B cell (primary cell): ENCODE data around the gene OR4A16. TPM values are rescaled to one million over a fixed set of nuclear protein-coding genes. Genes with fewer than 3 reads are reported as not detected.

ENCODE experiments used
- ATAC-seq: fragments of 200-7000 bp; cut with Tn5 transposase; one replicate; pipeline ENCODE4 v1.10.0; 2021; ENCODE audit warnings: low read depth, mild to moderate bottlenecking, moderate number of reproducible peaks, moderate library complexity
- CTCF ChIA-PET: fragments of 350-600 bp; sonication (Branson Sonifier 250); formaldehyde crosslinking; loops from one replicate; lab custom pipeline; 2021; ENCODE audit warnings: antibody characterized with exemption, inconsistent platforms; lab: Charles Lee
- POLR2A ChIA-PET: fragments of 350-600 bp; sonication (Branson Sonifier 250); formaldehyde crosslinking; loops from one replicate; lab custom pipeline; 2021; ENCODE audit warnings: antibody characterized with exemption; lab: Charles Lee
- DNase-seq: peaks from one replicate; pipeline ENCODE4 v3.0.0; 2013
- H2AFZ ChIP-seq: 2 replicates; pipeline ENCODE4 v1.6.1; 2012; ENCODE audit warnings: mild to moderate bottlenecking, low read depth, low read length; ENCODE audit not compliant: insufficient read depth, poor library complexity, severe bottlenecking
- H3K27ac ChIP-seq, 2 donors: 1 replicate in 1 of 2; 2 replicates in 1 of 2; pipeline ENCODE4 v1.5.1; 2012 to 2013; ENCODE audit warnings: low read length in 2 of 2, mild to moderate bottlenecking in 2 of 2, moderate library complexity in 1 of 2
- H3K27me3 ChIP-seq, 4 experiments: fragments of 200-600 bp in 1 of 4; sonication (generic) in 1 of 4; replicated peaks in 1 of 4; 1 replicate in 2 of 4; 2 replicates in 2 of 4; pipeline versions ENCODE4 v1.6.1 to v1.7.0; 2013 to 2016; ENCODE audit warnings: low read length in 3 of 4, mild to moderate bottlenecking in 2 of 4, mixed read lengths in 1 of 4, moderate library complexity in 1 of 4; ENCODE audit not compliant: insufficient read depth in 4 of 4, control insufficient read depth in 3 of 4; ENCODE audit errors: control extremely low read depth in 1 of 4
- H3K36me3 ChIP-seq, 2 experiments: replicated peaks in 1 of 2; 1 replicate in 1 of 2; 2 replicates in 1 of 2; pipeline versions ENCODE4 v1.6.1 to v1.7.1; 2013; ENCODE audit warnings: low read length in 1 of 2; ENCODE audit not compliant: insufficient read depth in 2 of 2, control insufficient read depth in 1 of 2; ENCODE audit errors: control extremely low read depth in 1 of 2, extremely low read depth in 1 of 2
- H3K4me1 ChIP-seq, 2 donors: fragments of 200-600 bp in 1 of 2; sonication (generic) in 1 of 2; 1 replicate in 1 of 2; 2 replicates in 1 of 2; pipeline versions ENCODE4 v1.5.1 to v1.6.1; 2013 to 2017; ENCODE audit warnings: low read length in 2 of 2; ENCODE audit not compliant: control insufficient read depth in 2 of 2, insufficient read depth in 2 of 2
- H3K4me2 ChIP-seq: replicated peaks from 2 replicates; pipeline ENCODE3; 2012; ENCODE audit warnings: mild to moderate bottlenecking, low read depth, low read length; ENCODE audit not compliant: poor library complexity, severe bottlenecking
- H3K4me3 ChIP-seq, 5 experiments: fragments of 200-600 bp in 1 of 5; sonication (generic) in 1 of 5; 1 replicate in 3 of 5; 2 replicates in 2 of 5; pipeline versions ENCODE4 v1.5.1 to v1.7.0; 2011 to 2016; ENCODE audit warnings: low read length in 4 of 5, mild to moderate bottlenecking in 4 of 5, low read depth in 2 of 5, control low read depth in 1 of 5, moderate library complexity in 1 of 5; ENCODE audit not compliant: insufficient read depth in 1 of 5; ENCODE audit errors: control extremely low read depth in 1 of 5, extremely low read depth in 1 of 5
- H3K79me2 ChIP-seq: fragments of 200-600 bp; sonication (generic); one replicate; pipeline ENCODE4 v1.6.0; 2016; ENCODE audit warnings: low read length; ENCODE audit not compliant: control insufficient read depth, insufficient read depth
- H3K9ac ChIP-seq: fragments of 200-600 bp; sonication (generic); 2 replicates; pipeline ENCODE4 v1.6.1; 2017; ENCODE audit warnings: mild to moderate bottlenecking, low read length, moderate library complexity
- H3K9me3 ChIP-seq, 3 donors: one replicate each; pipeline versions ENCODE4 v1.6.1 to v1.7.1; 2013; ENCODE audit warnings: low read length in 2 of 3; ENCODE audit not compliant: control insufficient read depth in 2 of 3, insufficient read depth in 1 of 3; ENCODE audit errors: control extremely low read depth in 1 of 3
- H4K20me1 ChIP-seq: 2 replicates; pipeline ENCODE4 v1.6.0; 2012; ENCODE audit warnings: mild to moderate bottlenecking, low read length; ENCODE audit not compliant: insufficient read depth, control insufficient read depth, poor library complexity, severe bottlenecking
- H3K27ac Mint-ChIP-seq: one replicate; pipeline ENCODE4 v1.8.0; 2021; ENCODE audit warnings: mixed read lengths
- H3K27me3 Mint-ChIP-seq: one replicate; pipeline ENCODE4 v1.8.0; 2021; ENCODE audit warnings: mixed read lengths
- H3K4me1 Mint-ChIP-seq: one replicate; pipeline ENCODE4 v1.8.0; 2021; ENCODE audit warnings: mixed read lengths
- H3K4me3 Mint-ChIP-seq: one replicate; pipeline ENCODE4 v1.8.0; 2021; ENCODE audit warnings: mixed read lengths
- H3K9me3 Mint-ChIP-seq: one replicate; pipeline ENCODE4 v1.8.0; 2022; ENCODE audit warnings: mixed read lengths; ENCODE audit not compliant: insufficient read depth
- EZH2 ChIP-seq: IDR thresholded peaks from 2 replicates; pipeline ENCODE4 v1.6.1; 2012; ENCODE audit warnings: borderline replicate concordance, low read depth, mild to moderate bottlenecking, moderate library complexity, low read length; ENCODE audit not compliant: insufficient read depth, poor library complexity, severe bottlenecking
- WGBS: methylation state at CpG from one replicate; pipeline ENCODE4 v1.1.5; 2013; ENCODE audit warnings: missing lambda C conversion rate; ENCODE audit not compliant: insufficient coverage; 5-methylcytosine and 5-hydroxymethylcytosine counted together
- intact Hi-C: fragments of 100-400 bp; cut with micrococcal nuclease; formaldehyde crosslinking; loops from one replicate; pipeline ENCODE4 v1.10.0; 2022
- polyA plus RNA-seq: library from polyadenylated mRNA; depleted of rRNA; stranded (reverse); fragments of >200 nt; gene quantifications from 2 replicates; pipeline ENCODE4 v1.2.3, GENCODE V29; 2012
- total RNA-seq, 2 donors: library from RNA; stranded (reverse); fragments of 120-200 nt in 1 of 2; gene quantifications; 1 replicate in 1 of 2; 2 replicates in 1 of 2; pipeline versions ENCODE4 v1.2.3 to v1.2.4, GENCODE V29; 2013 to 2022
- TF ChIP-seq, protein P1 (sequence below): fragments of 200-600 bp; IDR thresholded peaks from one replicate; pipeline ENCODE4 v1.8.0; 2022; ENCODE audit warnings: antibody characterized with exemption, mild to moderate bottlenecking

OR4A16 gene
- total and polyA plus RNA-seq, 2 donors (not counting 1 experiment from before 2014, with no cell fraction given): not detected

DNA sequence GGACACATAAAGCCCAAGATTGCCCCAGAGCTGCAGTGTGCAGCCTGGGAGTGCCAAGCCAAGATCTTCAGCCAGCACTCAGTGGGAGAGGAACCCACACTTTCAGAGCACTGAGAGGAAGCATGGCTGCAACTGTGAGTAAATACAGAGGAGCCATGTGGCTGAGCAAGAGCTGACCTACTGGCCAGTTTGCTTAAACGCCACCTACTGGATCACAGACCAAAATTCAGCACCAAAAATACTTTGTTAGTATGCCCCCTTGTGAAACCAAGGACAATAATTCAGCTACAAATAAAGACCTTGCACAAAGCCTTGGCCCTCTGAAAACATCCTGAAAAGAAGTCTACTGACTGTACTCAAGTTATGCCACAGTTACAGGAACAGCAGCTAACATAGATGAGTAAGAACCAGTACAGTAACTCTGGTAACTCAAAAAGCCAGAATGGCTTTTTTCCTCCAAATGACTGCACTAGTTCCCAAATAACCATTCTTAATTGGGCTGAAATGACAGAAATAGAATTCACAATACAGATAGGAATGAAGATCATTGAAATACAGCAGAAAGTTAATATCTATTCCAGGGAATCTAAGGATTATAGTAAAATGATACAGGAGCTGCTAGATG, 14.7 kb downstream of the OR4A16 start:
- 0% methylated on average over 1 of the region's 1 CpG for WGBS
- H3K27me3 ChIP-seq: no peaks in the 10 kb centered on the region
- TF ChIP-seq EZH2: no peak
- TF ChIP-seq, protein P1, sequence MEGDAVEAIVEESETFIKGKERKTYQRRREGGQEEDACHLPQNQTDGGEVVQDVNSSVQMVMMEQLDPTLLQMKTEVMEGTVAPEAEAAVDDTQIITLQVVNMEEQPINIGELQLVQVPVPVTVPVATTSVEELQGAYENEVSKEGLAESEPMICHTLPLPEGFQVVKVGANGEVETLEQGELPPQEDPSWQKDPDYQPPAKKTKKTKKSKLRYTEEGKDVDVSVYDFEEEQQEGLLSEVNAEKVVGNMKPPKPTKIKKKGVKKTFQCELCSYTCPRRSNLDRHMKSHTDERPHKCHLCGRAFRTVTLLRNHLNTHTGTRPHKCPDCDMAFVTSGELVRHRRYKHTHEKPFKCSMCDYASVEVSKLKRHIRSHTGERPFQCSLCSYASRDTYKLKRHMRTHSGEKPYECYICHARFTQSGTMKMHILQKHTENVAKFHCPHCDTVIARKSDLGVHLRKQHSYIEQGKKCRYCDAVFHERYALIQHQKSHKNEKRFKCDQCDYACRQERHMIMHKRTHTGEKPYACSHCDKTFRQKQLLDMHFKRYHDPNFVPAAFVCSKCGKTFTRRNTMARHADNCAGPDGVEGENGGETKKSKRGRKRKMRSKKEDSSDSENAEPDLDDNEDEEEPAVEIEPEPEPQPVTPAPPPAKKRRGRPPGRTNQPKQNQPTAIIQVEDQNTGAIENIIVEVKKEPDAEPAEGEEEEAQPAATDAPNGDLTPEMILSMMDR: no peak
- no peak overlapping the region for H3K9ac ChIP-seq
- H3K27ac Mint-ChIP-seq: no peak overlapping the region
- no peak overlapping the region for H3K27ac ChIP-seq
- H3K4me2 ChIP-seq: no peak overlapping the region
- no peaks in the 10 kb centered on the region for H3K4me1 ChIP-seq
- H2AFZ ChIP-seq: no peak overlapping the region
- no peak overlapping the region for H3K4me3 Mint-ChIP-seq
- ChIA-PET CTCF (no interaction called here), POLR2A (no interaction called here)
- H3K27me3 Mint-ChIP-seq: no peaks in the 10 kb centered on the region
- ATAC-seq: no peak
- H3K79me2 ChIP-seq: no peaks in the 10 kb centered on the region
- intact Hi-C loops: no loop called here
- H3K4me3 ChIP-seq: no peak overlapping the region
- DNase-seq: no peak
- no peaks in the 10 kb centered on the region for H4K20me1 ChIP-seq
- no peaks in the 10 kb centered on the region for H3K4me1 Mint-ChIP-seq
- H3K36me3 ChIP-seq: no peaks in the 10 kb centered on the region
- H3K9me3 ChIP-seq: peaks cover 0 to 19% (median 2%) of the 10 kb centered on the region in 3 donors
- H3K9me3 Mint-ChIP-seq: peaks cover 11% of the 10 kb centered on the region

DNA sequence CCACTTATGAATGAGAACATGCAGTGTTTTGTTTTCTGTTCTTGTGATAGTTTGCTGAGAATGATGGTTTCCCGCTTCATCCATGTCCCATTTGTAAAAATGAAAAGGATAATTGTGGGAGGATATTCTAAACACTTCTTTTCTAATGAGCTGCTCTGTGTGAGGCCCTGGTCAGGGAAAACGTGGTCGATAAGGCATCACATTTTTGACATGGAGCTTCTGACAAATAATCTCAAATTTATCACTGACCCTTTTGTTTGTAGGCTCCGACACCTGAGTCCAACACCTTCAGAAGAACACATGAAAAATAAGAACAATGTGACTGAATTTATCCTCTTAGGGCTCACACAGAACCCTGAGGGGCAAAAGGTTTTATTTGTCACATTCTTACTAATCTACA, 24.7 kb downstream of the OR4A16 start, which contains the start of gene OR4A15:
OR4A15 (plus strand) TSS at position 301 of the 400 bp plus-strand sequence; CDS start at position 301, 0 bp downstream.
- Histone ChIP-seq H4K20me1 (no peaks in the 10 kb centered on the region), H3K4me3 (no peak within 1 kb of the TSS), H3K4me1 (no peaks in the 10 kb centered on the region), H3K27ac (no peak within 1 kb of the TSS), H3K36me3 (no peaks in the 10 kb centered on the region), H3K27me3 (no peaks in the 10 kb centered on the region), H3K4me2 (no peak within 1 kb of the TSS), H2AFZ (no peak within 1 kb of the TSS), H3K79me2 (no peaks in the 10 kb centered on the region), H3K9me3 (peaks cover 0 to 5% (median 4%) of the 10 kb centered on the region in 3 donors), H3K9ac (no peak within 1 kb of the TSS)
- Mint-ChIP-seq H3K4me3 (no peak within 1 kb of the TSS), H3K9me3 (peaks cover 12% of the 10 kb centered on the region), H3K27me3 (no peaks in the 10 kb centered on the region), H3K4me1 (no peaks in the 10 kb centered on the region), H3K27ac (no peak within 1 kb of the TSS)
- ChIA-PET CTCF (no interaction called here), POLR2A (no interaction called here)
- intact Hi-C loops: no loop called here
- TF ChIP-seq, protein P1: no peak
- no peak for TF ChIP-seq EZH2
- DNase-seq (no peak), ATAC-seq (no peak)
- 60% methylated on average over 1 of the region's 4 CpGs for WGBS
